Stimulated activated CD4-positive, alpha-beta T cell treated with anti-CD3 and anti-CD28 coated beads, Interleukin-2, amount 100 ng/mL, for 48 hours (primary cell): Measurements from ENCODE around the gene MYT1.
"Not testable (repeated sequence)": the region's sequence is repeated elsewhere in the genome, so short reads cannot be mapped to it uniquely, and the experiment has no call there.

Source experiments
- DNase-seq, 2 donors: peaks; one replicate each; pipeline ENCODE4 v3.0.0-alpha.2; 2020

Gene MYT1

GRCh38 chr20:64171211-64171610, 7.0 kb downstream of the MYT1 start:
- DNase-seq: no peak

GRCh38 chr20:64173116-64173515, 8.9 kb downstream of the MYT1 start:
- DNase-seq: no peak

GRCh38 chr20:64176551-64176950, 12.3 kb downstream of the MYT1 start:
- no peak for DNase-seq

- no peak for DNase-seq
Measured at GRCh38 chr20:64176971-64177370, 12.7 kb downstream of the MYT1 start.

GRCh38 chr20:64177384-64177783, 13.1 kb downstream of the MYT1 start:
- DNase-seq: no peak

GRCh38 chr20:64177787-64178186, 13.5 kb downstream of the MYT1 start:
- no peak for DNase-seq

- DNase-seq: not testable (repeated sequence)
Measured at GRCh38 chr20:64178925-64179324, 14.7 kb downstream of the MYT1 start.

GRCh38 chr20:64179805-64180204, 15.6 kb downstream of the MYT1 start:
- DNase-seq: no peak

- DNase-seq: no peak
Measured at GRCh38 chr20:64180673-64181072, 16.4 kb downstream of the MYT1 start.

- DNase-seq: no peak
Measured at GRCh38 chr20:64181391-64181790, 17.1 kb downstream of the MYT1 start.

GRCh38 chr20:64182146-64182865, 18.1 kb downstream of the MYT1 start:
- DNase-seq: no peak

- DNase-seq: no peak
Measured at GRCh38 chr20:64183313-64183712, 19.1 kb downstream of the MYT1 start.

GRCh38 chr20:64184795-64185194, 20.5 kb downstream of the MYT1 start:
- no peak for DNase-seq

GRCh38 chr20:64185276-64185900, 21.1 kb downstream of the MYT1 start:
- DNase-seq: no peak

- no peak for DNase-seq
Measured at GRCh38 chr20:64186071-64186598, 21.9 kb downstream of the MYT1 start.

GRCh38 chr20:64187213-64187612, 23.0 kb downstream of the MYT1 start:
- not testable (repeated sequence) for DNase-seq

- DNase-seq: no peak
Measured at GRCh38 chr20:64188091-64188490, 23.8 kb downstream of the MYT1 start.

- no peak for DNase-seq
Measured at GRCh38 chr20:64188682-64189529, 24.7 kb downstream of the MYT1 start.

GRCh38 chr20:64189530-64189966, 25.3 kb downstream of the MYT1 start:
- no peak for DNase-seq

- no peak for DNase-seq
Measured at GRCh38 chr20:64189986-64190385, 25.7 kb downstream of the MYT1 start.

GRCh38 chr20:64191002-64191401, 26.8 kb downstream of the MYT1 start:
- no peak for DNase-seq

- no peak for DNase-seq
Measured at GRCh38 chr20:64192406-64192805, 28.2 kb downstream of the MYT1 start.

- no peak for DNase-seq
Measured at GRCh38 chr20:64193058-64193457, 28.8 kb downstream of the MYT1 start.
